Testis (tissue), 2 donors: ENCODE measurements around the gene PTPRK.

Source experiments
- POLR2A ChIP-seq: fragments of 450-650 bp; IDR thresholded peaks from one replicate; pipeline ENCODE4 v1.6.1; 2017; ENCODE audit warnings: antibody characterized with exemption, mild to moderate bottlenecking, moderate library complexity
- TF ChIP-seq, protein P1 (sequence below), 3 experiments: fragments of 450-650 bp in 2 of 3; fragments of 200-600 bp in 1 of 3; sonication (generic) in 1 of 3; IDR thresholded peaks; one replicate each; pipeline ENCODE4 v1.5.1; 2016 to 2019; ENCODE audit warnings: antibody characterized with exemption in 3 of 3, mild to moderate bottlenecking in 2 of 3, moderate library complexity in 1 of 3

DNA sequence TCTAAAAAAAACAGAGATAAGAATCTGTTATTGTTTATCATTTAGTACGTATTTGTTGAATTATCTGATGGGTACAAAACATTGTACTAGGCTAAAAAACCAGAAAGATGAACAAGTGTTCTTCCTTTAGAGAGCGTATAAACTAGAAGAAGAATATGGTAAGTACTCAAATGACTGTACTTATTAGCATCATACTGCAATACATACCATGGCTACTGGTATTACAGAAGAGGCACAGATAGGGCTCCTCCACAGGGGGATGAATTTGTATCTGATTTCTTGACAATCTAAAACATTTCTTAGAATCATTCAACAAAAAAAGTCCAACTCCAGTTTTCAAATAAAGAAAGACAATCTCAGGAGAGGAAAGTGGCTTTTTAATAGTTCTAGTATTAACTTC lies 501.6 kb downstream of the PTPRK start:
- TF ChIP-seq POLR2A, result no peak
- TF ChIP-seq, protein P1, sequence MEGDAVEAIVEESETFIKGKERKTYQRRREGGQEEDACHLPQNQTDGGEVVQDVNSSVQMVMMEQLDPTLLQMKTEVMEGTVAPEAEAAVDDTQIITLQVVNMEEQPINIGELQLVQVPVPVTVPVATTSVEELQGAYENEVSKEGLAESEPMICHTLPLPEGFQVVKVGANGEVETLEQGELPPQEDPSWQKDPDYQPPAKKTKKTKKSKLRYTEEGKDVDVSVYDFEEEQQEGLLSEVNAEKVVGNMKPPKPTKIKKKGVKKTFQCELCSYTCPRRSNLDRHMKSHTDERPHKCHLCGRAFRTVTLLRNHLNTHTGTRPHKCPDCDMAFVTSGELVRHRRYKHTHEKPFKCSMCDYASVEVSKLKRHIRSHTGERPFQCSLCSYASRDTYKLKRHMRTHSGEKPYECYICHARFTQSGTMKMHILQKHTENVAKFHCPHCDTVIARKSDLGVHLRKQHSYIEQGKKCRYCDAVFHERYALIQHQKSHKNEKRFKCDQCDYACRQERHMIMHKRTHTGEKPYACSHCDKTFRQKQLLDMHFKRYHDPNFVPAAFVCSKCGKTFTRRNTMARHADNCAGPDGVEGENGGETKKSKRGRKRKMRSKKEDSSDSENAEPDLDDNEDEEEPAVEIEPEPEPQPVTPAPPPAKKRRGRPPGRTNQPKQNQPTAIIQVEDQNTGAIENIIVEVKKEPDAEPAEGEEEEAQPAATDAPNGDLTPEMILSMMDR (IDR thresholded peaks at IDR 0.05), result no peak
